ENCODE data around the gene CEACAM6. TPM values are rescaled to one million over a fixed set of nuclear protein-coding genes. Genes with fewer than 3 reads are reported as not detected.

The CEACAM6 gene
- total and polyA plus RNA-seq, 9 of the 15 experiments (the other 6 are each of a cell fraction or from before 2014, with no cell fraction given): 0.24 TPM; not detected in 8

- in situ Hi-C loops (cut with MboI) (no loop called here), intact Hi-C loops (cut with micrococcal nuclease) (no loop called here)
- DNase-seq (ENCODE audit: extremely low read depth in 1 of 4, low spot score in 3 of 4): no peak
- ATAC-seq: no peak
- Histone ChIP-seq H3K9ac (ENCODE audit: insufficient read depth in 1 of 2, low read depth in 2 of 2, low read length in 2 of 2) (no peak overlapping the region), H3K27ac (ENCODE audit: extremely low read depth, low read depth, low read length) (no peak overlapping the region), H2AFZ (ENCODE audit: low read depth, low read length) (no peak overlapping the region), H3K9me1 (ENCODE audit: control insufficient read depth, insufficient read depth, low read length) (no peaks in the 10 kb centered on the region), H3K4me3 (no peak overlapping the region), H3K4me1 (replicated peaks in 1 of 2; ENCODE audit: control insufficient read depth in 2 of 2, insufficient read depth in 2 of 2, low read length in 2 of 2) (no peaks in the 10 kb centered on the region), H3K27me3 (ENCODE audit: control insufficient read depth in 2 of 2, insufficient read depth in 2 of 2, low read length in 2 of 2) (peaks cover 18 to 23% of the 10 kb centered on the region in 2 experiments), H4K20me1 (replicated peaks; ENCODE audit: control insufficient read depth, insufficient read depth, low read length) (no peaks in the 10 kb centered on the region; the same call in 1 of the 2 replicates), H3K9me3 (replicated peaks; ENCODE audit: control insufficient read depth, insufficient read depth, low read depth, low read length) (no peaks in the 10 kb centered on the region), H3K79me2 (ENCODE audit: control insufficient read depth, insufficient read depth, low read length) (no peaks in the 10 kb centered on the region), H3K36me3 (ENCODE audit: control insufficient read depth, insufficient read depth, low read length) (no peaks in the 10 kb centered on the region), H3K4me2 (ENCODE audit: insufficient read depth, low read length) (no peak overlapping the region)
- ChIA-PET CTCF (ENCODE audit: low intra/inter-chr PET ratio) (no interaction called here), POLR2A (no interaction called here)
- BruUV-seq (replicated peaks): no TSS peak
- FAIRE-seq: no peak
- WGBS (ENCODE audit: insufficient coverage, low coverage, missing lambda C conversion rate): 0% methylated on average over 2 of the region's 2 CpGs
- TF ChIP-seq ZNF436 (CRISPR knock-in tag; IDR thresholded peaks at IDR 0.05) (no peak), PHB (CRISPR knock-in tag; IDR thresholded peaks at IDR 0.05) (no peak), ZNF589 (CRISPR knock-in tag; IDR thresholded peaks at IDR 0.05; ENCODE audit: low read depth) (no peak), NR2C1 (IDR thresholded peaks at IDR 0.05) (no peak), NR2C1 (tag; IDR thresholded peaks at IDR 0.05) (no peak), ZNF282 (CRISPR knock-in tag; IDR thresholded peaks at IDR 0.05) (no peak), PHTF2 (CRISPR knock-in tag; IDR thresholded peaks at IDR 0.05) (no peak), ETS1 (conservative IDR thresholded peaks at IDR 0.05; ENCODE audit: control insufficient read depth, low read depth, low read length) (no peak), ZNF408 (CRISPR knock-in tag; IDR thresholded peaks at IDR 0.05; ENCODE audit: low read depth) (no peak), THRB (CRISPR knock-in tag; conservative IDR thresholded peaks at IDR 0.05) (no peak), ZNF354B (CRISPR knock-in tag; IDR thresholded peaks at IDR 0.05) (no peak), MXD1 (CRISPR knock-in tag; IDR thresholded peaks at IDR 0.05; ENCODE audit: borderline replicate concordance, poor library complexity, severe bottlenecking) (no peak)
Measured at GRCh38 chr19:41776700-41777099, 21.4 kb downstream of the CEACAM6 start.
